GM19455 (cell line): ENCODE results near the gene AP1G1.
"Not testable (repeated sequence)": the region's sequence is repeated elsewhere in the genome, so short reads cannot be mapped to it uniquely, and the experiment has no call there.

Experiments
- ATAC-seq: cut with Tn5 transposase; IDR thresholded peaks from one replicate; pipeline ENCODE4 v1.9.1; 2021; ENCODE audit not compliant: unreplicated experiment

AP1G1 gene

DNA sequence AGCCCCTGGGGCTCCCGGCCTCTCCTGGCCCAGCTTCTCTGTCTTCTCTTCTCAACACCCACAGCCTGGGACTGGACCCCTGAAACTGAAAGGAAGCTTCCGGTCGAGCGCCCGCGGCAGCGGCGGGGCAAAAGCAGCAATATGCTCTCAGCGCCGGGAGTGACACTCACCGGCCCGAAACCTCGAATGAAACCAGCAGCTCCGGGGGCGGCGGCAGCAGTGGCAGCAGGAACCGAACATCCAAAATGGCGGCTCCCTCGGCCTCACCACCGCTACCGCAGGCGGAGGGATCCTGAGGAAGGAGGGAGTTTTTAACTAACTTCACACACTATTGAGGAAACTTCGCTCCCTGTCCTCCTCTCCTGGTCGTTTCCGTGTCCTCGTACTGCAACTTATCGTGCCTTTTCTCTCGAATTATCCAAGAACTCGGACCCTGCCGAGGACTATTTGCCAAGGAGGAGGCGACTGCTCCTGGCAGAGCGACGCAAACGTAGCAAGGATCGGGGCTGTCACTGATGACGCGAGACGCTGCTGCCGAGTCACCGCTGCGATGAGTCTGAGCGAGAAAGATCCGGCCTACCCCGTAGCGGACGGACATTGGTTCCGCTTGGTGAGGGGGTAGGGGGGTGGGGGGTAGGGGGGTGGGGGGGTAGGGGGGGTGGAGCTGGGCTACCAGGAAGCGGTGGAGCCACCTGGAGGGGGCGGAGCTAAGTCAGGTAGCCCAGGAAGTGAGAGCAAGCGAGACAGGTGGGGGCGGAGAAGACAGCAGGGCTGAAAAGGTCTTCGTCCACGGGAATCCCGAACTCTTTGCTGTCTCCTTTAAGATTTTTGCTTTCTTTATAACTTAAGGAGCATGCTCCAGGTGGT lies at the start of gene AP1G1:
Gene AP1G1 (minus strand): TSS at position 242 of the 867 bp plus-strand sequence. CDS start 19,355 bp downstream, outside the sequence.
- peak; percentile 71 for ATAC-seq

DNA sequence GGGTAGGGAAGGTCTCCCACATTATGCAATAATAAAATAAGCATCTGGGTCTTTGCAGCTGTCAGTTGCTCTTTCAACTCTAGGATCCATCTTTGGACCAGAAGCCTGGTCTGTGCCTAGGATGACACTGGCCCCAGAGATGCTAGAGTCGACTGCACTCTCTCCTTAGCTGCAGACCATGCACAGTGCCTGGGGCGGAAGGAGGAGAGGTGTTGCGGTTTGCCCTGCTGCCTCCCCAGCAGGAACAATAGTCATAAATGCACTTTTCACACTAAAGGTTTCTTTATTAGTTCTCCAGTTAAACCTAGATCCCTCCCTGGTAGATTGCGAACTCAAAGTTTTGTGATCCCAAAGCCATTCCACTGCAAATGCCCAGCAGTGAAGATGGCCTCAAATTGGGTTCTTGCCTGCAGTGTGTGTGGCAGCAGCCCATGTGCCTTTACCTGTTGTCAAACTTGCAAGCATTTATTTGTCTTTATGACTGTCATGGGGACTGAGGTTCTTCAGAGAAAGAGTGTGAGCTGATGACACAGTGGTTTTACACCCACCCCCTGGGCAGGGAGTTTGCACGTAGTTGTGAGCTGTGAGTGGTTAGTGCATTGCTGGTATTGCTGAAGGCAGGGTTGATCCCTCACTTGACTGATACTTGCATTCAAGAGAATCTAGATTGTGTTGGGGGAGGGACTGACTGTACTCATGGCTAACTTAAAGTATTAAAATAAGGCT lies 47.5 kb upstream of the AP1G1 start:
- ATAC-seq: no peak

DNA sequence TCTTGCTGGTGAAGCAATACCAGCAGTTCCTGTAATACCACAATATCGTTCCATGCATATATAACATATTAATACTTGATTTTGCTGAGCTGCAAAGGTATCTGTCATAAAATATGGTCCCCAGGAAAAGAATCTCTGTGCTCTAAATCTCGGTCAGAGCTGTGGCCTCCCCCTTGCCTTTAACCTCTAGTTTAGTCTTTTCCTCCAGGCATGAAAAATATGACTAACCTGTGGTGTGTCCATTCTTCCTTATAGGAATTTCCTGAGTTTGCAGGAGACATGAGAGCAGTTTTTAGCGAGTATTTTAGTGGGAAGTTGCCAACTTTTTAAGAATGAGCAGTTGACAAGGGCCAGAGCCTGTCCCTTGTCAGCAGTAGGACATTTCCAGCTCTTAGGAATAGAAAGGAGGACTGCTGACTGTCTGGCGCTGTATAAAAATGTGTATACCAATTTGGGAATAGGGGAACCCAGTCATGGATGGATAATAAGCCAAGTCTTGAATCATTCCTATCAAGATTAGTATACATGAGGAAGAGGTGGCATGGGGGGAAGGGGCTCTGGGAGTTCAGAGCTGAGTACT lies 45.8 kb upstream of the AP1G1 start:
- ATAC-seq: no peak

DNA sequence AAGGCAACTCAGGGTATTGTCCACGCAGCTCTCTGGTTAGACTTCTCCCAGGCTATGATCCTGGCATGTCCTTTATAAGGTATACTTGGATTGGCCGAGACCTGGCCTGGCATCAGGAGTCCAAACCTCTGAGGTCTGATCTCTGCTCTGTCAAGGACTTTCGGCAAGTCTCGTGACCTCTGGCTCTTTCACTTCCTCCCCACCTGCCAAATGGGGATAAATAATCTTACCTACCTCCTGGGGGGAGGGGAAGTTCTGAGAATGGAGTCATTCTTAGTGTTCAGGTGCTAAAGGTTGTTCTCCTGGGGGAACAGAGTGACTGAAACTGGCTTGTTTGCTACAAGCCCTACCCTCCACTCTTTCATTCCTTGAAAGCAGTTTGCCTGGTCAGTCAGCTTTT lies 44.8 kb upstream of the AP1G1 start:
- peak; percentile 81 for ATAC-seq

- no peak for ATAC-seq
Measured at GRCh38 chr16:71852561-71852960, 43.9 kb upstream of the AP1G1 start.

GRCh38 chr16:71852158-71852557 lies 43.5 kb upstream of the AP1G1 start:
- ATAC-seq: no peak

GRCh38 chr16:71851746-71852145 lies 43.1 kb upstream of the AP1G1 start:
- ATAC-seq: no peak

DNA sequence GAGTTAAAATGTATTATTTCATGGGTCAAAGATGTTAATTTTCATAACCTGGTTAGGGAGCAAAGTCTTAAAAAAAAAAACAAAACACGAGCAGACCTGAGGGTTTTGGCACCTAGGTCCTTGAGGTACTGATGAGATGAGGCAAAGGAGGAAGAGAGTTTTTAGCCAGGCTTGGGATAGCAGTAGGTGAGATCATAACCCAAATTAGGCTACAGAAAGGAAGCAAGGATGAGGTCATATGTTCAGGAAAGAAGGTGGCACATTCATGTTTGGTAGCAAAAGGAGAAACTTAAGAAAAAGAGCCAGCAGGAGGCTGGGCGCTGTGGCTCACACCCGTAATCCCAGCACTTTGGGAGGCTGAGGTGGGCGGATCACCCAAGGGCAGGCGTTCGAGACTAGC lies 40.0 kb upstream of the AP1G1 start:
- no peak for ATAC-seq

DNA sequence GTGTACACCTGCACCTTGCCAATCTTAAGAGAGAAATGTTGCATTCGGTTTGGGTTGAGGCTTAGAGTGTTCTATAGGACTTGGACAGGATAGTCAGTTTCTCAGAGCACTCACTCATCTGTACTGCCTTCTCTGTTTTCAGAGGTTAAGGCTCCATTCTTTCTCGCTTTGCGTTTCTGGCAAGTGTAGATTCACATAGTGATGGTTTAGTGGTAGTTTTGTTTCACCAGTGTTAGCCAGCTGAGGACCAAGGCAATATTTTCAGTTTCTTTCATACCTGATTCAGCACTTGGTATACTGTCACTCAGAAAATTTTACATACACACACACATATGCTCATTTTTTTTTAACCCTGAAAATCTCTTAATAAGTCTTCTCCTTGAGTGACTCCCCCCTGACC lies 38.5 kb upstream of the AP1G1 start:
- no peak for ATAC-seq

- ATAC-seq: no peak
Measured at GRCh38 chr16:71846431-71846830, 37.8 kb upstream of the AP1G1 start.

DNA sequence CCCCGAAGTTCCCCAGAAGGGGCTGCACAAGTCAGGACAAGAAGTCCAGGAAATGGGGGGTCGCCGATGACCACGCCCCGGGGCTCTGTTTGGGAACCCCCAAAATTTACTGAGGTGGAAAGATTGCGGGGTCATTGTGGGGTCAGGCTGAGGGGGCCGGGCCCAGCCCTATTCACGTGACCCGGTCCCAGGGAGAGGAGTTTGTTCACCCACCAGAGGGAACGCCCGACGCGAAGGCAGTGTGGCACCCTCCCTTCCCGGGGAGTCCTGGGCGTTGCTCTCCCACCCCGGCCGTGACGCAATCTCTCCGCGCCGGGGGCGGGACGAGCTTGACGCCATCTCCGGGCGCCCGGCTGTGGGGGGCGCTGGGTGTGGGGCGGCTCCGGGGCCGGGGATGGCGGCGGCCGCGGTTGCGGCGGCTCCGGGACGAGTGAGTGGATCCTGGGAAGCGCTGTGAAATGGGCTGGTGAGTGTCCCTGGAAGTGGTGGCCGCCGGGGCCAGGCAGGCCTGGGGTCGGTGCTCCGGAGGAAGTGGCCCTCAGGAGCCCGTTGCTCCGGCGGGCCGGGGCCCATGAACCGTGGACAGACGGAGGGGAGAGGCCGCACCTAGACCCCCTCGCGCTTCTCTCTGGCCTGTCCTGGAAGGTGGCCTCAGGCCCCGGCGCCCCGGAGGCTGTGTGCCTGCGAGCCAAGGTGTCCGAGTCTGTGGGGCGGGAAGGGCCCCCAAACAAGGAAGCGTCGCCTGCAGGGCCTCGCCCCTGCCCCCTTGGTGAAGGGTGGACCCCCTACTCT lies 37.2 kb upstream of the AP1G1 start, which contains the start of gene ATXN1L:
Gene ATXN1L (plus strand): TSS at position 338 of the 792 bp plus-strand sequence. CDS start 3,765 bp downstream, outside the sequence.
- peak; percentile 60 for ATAC-seq

DNA sequence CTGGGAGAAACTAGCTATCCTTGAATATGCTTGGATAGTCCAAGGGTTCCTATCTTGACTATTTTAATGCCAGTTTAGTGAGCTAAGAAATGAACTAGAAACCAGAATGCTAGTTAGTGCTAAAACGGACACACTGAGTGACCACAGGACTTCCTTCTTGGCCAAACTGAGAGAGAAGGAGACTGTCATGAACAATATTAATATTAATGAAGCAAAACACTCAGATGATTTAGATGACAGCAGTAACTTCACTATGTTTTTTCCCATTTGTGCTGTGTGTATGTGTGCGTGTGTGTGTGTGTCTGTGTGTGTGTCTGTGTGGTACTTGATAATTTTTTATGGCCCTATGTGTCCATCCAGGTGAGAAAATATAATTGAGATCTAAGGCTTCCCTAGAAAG lies 34.9 kb upstream of the AP1G1 start:
- no peak for ATAC-seq

GRCh38 chr16:71840052-71840451 lies 31.4 kb upstream of the AP1G1 start:
- ATAC-seq: no peak

GRCh38 chr16:71837150-71837549 lies 28.5 kb upstream of the AP1G1 start:
- no peak for ATAC-seq

- ATAC-seq: no peak
Measured at GRCh38 chr16:71834291-71834690, 25.7 kb upstream of the AP1G1 start.

DNA sequence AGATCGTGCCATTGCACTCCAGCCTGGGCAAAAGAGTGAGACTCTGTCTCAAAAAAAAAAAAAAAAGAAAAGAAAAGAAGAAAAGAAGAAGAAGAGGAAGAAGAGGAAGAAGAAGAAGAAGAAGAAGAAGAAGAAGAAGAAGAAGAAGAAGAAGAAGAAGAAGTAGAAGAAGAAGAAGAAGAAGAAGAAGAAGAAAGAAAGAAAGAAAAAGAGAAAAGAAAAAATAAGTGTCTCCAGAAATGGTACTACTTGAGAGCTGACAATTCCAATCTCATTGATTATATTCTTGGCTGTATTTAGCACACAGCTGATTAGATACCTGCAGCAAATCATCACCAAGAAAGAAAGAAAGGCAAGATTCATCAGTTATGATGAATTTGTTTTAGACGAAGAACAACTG lies 23.5 kb upstream of the AP1G1 start:
- not testable (repeated sequence) for ATAC-seq

GRCh38 chr16:71831698-71832097 lies 23.1 kb upstream of the AP1G1 start:
- not testable (repeated sequence) for ATAC-seq

GRCh38 chr16:71830359-71830758 lies 21.7 kb upstream of the AP1G1 start:
- ATAC-seq: no peak

DNA sequence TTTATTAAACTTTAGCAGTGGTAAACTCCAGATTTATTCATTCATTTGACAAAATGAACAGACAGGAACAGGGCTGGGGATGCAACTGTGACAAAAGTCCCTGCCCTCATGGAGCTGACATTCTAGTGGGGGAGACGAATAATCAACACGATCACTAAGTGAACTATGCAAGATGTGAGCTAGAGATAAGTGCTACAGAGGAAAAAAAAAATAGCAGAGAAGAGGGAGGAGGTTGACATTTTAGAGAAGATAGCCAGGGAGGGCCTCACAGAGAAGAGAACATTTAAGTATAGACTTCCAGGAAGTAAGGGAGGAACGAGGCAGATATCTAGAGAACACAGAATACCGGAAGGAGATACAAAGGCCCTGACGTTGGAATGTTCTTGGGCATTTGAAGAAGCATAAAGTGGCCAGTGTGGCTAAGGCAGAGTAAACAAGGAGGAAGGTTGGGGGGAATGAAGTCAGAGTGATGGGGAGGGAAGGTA lies 17.9 kb upstream of the AP1G1 start:
- no peak for ATAC-seq

DNA sequence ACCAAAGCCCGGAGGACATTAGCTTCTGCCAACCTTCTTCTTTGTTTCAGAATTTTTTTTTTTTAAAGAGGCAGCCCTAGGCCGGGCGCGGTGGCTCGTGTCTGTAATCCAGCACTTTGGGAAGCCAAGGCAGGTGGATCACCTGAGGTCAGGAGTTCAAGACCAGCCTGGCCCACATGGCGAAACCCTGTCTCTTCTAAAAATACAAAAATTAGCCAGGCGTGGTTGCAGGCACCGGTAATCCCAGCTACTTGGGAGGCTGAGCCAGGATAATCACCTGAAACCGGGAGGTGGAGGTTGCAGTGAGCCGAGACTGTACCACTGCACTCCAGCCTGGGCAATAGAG lies 8.5 kb upstream of the AP1G1 start:
- not testable (repeated sequence) for ATAC-seq

DNA sequence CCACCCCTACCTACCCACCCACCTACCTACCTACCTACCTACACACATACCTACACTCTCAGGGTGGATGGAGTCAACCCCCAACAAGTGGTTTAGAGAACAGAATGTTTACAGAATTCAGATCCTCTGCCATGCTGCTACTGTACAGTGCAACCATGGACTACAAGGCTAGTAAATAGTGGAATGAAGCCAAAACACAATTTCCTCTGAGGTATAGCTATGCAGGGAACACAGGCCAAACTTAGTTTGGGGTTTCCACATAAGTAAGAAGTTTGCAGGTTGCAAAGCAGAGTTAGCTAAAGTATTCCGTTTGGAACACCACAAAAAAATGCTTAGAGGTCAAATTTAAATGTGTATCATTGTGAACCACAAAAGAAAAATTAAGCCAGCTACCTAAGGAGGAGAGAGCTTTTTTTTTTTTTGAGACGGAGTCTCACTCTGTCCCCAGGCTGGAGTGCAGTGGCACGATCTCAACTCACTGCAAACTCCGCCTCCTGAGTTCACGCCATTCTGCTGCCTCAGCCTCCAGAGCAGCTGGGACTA lies 2.7 kb upstream of the AP1G1 start:
- no peak for ATAC-seq
